Stimulated activated memory B cell treated with anti-CD40 and anti-IgM and Interleukin-4, amounts not matched to agents 10 μg/mL and 1 μg/mL and 100 μg/mL, for 72 hours (primary cell): Measurements from ENCODE around the gene CCDC12.

Experiments used
- ATAC-seq: fragments of 150-1000 bp; cut with Tn5 transposase; 2 replicates; pipeline ENCODE4 v1.10.0; 2021
- H3K27ac Mint-ChIP-seq: one replicate; pipeline ENCODE4 v1.8.0; 2022; ENCODE audit warnings: mild to moderate bottlenecking, mixed read lengths
- H3K27me3 Mint-ChIP-seq: one replicate; pipeline ENCODE4 v1.8.0; 2022; ENCODE audit warnings: mixed read lengths
- H3K36me3 Mint-ChIP-seq: one replicate; pipeline ENCODE4 v1.8.0; 2022; ENCODE audit warnings: mixed read lengths
- H3K4me1 Mint-ChIP-seq: one replicate; pipeline ENCODE4 v1.8.0; 2022; ENCODE audit warnings: mixed read lengths
- H3K4me3 Mint-ChIP-seq: one replicate; pipeline ENCODE4 v1.8.0; 2022; ENCODE audit warnings: mild to moderate bottlenecking, moderate library complexity, mixed read lengths
- H3K9me3 Mint-ChIP-seq: one replicate; pipeline ENCODE4 v1.8.0; 2022; ENCODE audit warnings: mixed read lengths

The CCDC12 gene

GRCh38 chr3:46993292-46993691 is 16.7 kb upstream of the CCDC12 start:
- H3K27ac Mint-ChIP-seq = peak overlapping the region; percentile 91
- H3K4me1 Mint-ChIP-seq = peaks cover 59% of the 10 kb centered on the region
- H3K9me3 Mint-ChIP-seq = no peaks in the 10 kb centered on the region
- ATAC-seq = no peak
- H3K36me3 Mint-ChIP-seq = peaks cover 31% of the 10 kb centered on the region
- no peak overlapping the region for H3K4me3 Mint-ChIP-seq
- no peaks in the 10 kb centered on the region for H3K27me3 Mint-ChIP-seq

- H3K9me3 Mint-ChIP-seq = no peaks in the 10 kb centered on the region
- ATAC-seq = no peak
- H3K4me1 Mint-ChIP-seq = peaks cover 60% of the 10 kb centered on the region
- peak overlapping the region; percentile 91 for H3K27ac Mint-ChIP-seq
- H3K27me3 Mint-ChIP-seq = no peaks in the 10 kb centered on the region
- H3K36me3 Mint-ChIP-seq = peaks cover 27% of the 10 kb centered on the region
- H3K4me3 Mint-ChIP-seq = no peak overlapping the region
Observed at GRCh38 chr3:46992231-46992630, 15.7 kb upstream of the CCDC12 start.

- peak overlapping the region; percentile 7 for H3K4me3 Mint-ChIP-seq
- no peak for ATAC-seq
- H3K4me1 Mint-ChIP-seq = peaks cover 60% of the 10 kb centered on the region
- H3K27me3 Mint-ChIP-seq = no peaks in the 10 kb centered on the region
- no peaks in the 10 kb centered on the region for H3K9me3 Mint-ChIP-seq
- H3K36me3 Mint-ChIP-seq = peaks cover 22% of the 10 kb centered on the region
- peak overlapping the region; percentile 91 for H3K27ac Mint-ChIP-seq
Observed at GRCh38 chr3:46991406-46992165, 15.0 kb upstream of the CCDC12 start.

GRCh38 chr3:46990573-46991374 is 14.2 kb upstream of the CCDC12 start:
- H3K9me3 Mint-ChIP-seq = no peaks in the 10 kb centered on the region
- H3K27ac Mint-ChIP-seq = peak overlapping the region; percentile 91
- H3K27me3 Mint-ChIP-seq = no peaks in the 10 kb centered on the region
- H3K4me1 Mint-ChIP-seq = peaks cover 66% of the 10 kb centered on the region
- peak overlapping the region; percentile 13 for H3K4me3 Mint-ChIP-seq
- H3K36me3 Mint-ChIP-seq = peaks cover 22% of the 10 kb centered on the region
- ATAC-seq = peak; percentile 78

GRCh38 chr3:46989146-46989810 is 12.7 kb upstream of the CCDC12 start:
- peaks cover 81% of the 10 kb centered on the region for H3K4me1 Mint-ChIP-seq
- H3K9me3 Mint-ChIP-seq = no peaks in the 10 kb centered on the region
- no peak overlapping the region for H3K4me3 Mint-ChIP-seq
- no peak for ATAC-seq
- H3K36me3 Mint-ChIP-seq = peaks cover 29% of the 10 kb centered on the region
- H3K27me3 Mint-ChIP-seq = no peaks in the 10 kb centered on the region
- peak overlapping the region; percentile 91 for H3K27ac Mint-ChIP-seq

- Mint-ChIP-seq H3K4me1 (peaks cover 84% of the 10 kb centered on the region), H3K27ac (peak overlapping the region; percentile 91), H3K36me3 (peaks cover 32% of the 10 kb centered on the region), H3K9me3 (no peaks in the 10 kb centered on the region), H3K4me3 (peak overlapping the region; percentile 66), H3K27me3 (no peaks in the 10 kb centered on the region)
- ATAC-seq = no peak
Observed at GRCh38 chr3:46988616-46989015, 12.1 kb upstream of the CCDC12 start.

GRCh38 chr3:46987743-46988401 is 11.3 kb upstream of the CCDC12 start:
- ATAC-seq = peak; percentile 90
- H3K9me3 Mint-ChIP-seq = no peaks in the 10 kb centered on the region

GRCh38 chr3:46987319-46987742 is 10.8 kb upstream of the CCDC12 start:
- no peaks in the 10 kb centered on the region for H3K27me3 Mint-ChIP-seq
- peaks cover 37% of the 10 kb centered on the region for H3K36me3 Mint-ChIP-seq
- peak; percentile 0 for ATAC-seq
- H3K27ac Mint-ChIP-seq = peak overlapping the region; percentile 91
- peaks cover 93% of the 10 kb centered on the region for H3K4me1 Mint-ChIP-seq
- no peaks in the 10 kb centered on the region for H3K9me3 Mint-ChIP-seq
- peak overlapping the region; percentile 68 for H3K4me3 Mint-ChIP-seq

More at GRCh38 chr3:46987743-46988401, 11.3 kb upstream of the CCDC12 start:
- Mint-ChIP-seq H3K36me3 (peaks cover 32% of the 10 kb centered on the region), H3K27me3 (no peaks in the 10 kb centered on the region), H3K27ac (peak overlapping the region; percentile 91), H3K4me1 (peaks cover 91% of the 10 kb centered on the region), H3K4me3 (peak overlapping the region; percentile 68)

GRCh38 chr3:46986782-46987310 is 10.3 kb upstream of the CCDC12 start:
- peak overlapping the region; percentile 68 for H3K4me3 Mint-ChIP-seq
- H3K36me3 Mint-ChIP-seq = peaks cover 37% of the 10 kb centered on the region
- ATAC-seq = no peak
- peaks cover 95% of the 10 kb centered on the region for H3K4me1 Mint-ChIP-seq
- H3K27ac Mint-ChIP-seq = peak overlapping the region; percentile 91
- no peaks in the 10 kb centered on the region for H3K27me3 Mint-ChIP-seq
- no peaks in the 10 kb centered on the region for H3K9me3 Mint-ChIP-seq

GRCh38 chr3:46986055-46986730 is 9.6 kb upstream of the CCDC12 start:
- peak overlapping the region; percentile 91 for H3K27ac Mint-ChIP-seq
- H3K9me3 Mint-ChIP-seq = no peaks in the 10 kb centered on the region
- H3K4me1 Mint-ChIP-seq = peaks cover 93% of the 10 kb centered on the region
- H3K4me3 Mint-ChIP-seq = peak overlapping the region; percentile 68
- peaks cover 37% of the 10 kb centered on the region for H3K36me3 Mint-ChIP-seq
- no peaks in the 10 kb centered on the region for H3K27me3 Mint-ChIP-seq
- no peak for ATAC-seq

- Mint-ChIP-seq H3K27ac (peak overlapping the region; percentile 91), H3K27me3 (no peaks in the 10 kb centered on the region), H3K36me3 (peaks cover 35% of the 10 kb centered on the region), H3K9me3 (no peaks in the 10 kb centered on the region), H3K4me3 (no peak overlapping the region), H3K4me1 (peaks cover 92% of the 10 kb centered on the region)
- ATAC-seq = no peak
Observed at GRCh38 chr3:46985588-46985987, 9.0 kb upstream of the CCDC12 start.

GRCh38 chr3:46984591-46985459 is 8.3 kb upstream of the CCDC12 start:
- no peaks in the 10 kb centered on the region for H3K9me3 Mint-ChIP-seq
- H3K36me3 Mint-ChIP-seq = peaks cover 27% of the 10 kb centered on the region
- H3K4me1 Mint-ChIP-seq = peaks cover 87% of the 10 kb centered on the region
- peak overlapping the region; percentile 46 for H3K27ac Mint-ChIP-seq
- H3K27me3 Mint-ChIP-seq = no peaks in the 10 kb centered on the region
- ATAC-seq = no peak
- no peak overlapping the region for H3K4me3 Mint-ChIP-seq

GRCh38 chr3:46982546-46982945 is 6.0 kb upstream of the CCDC12 start:
- Mint-ChIP-seq H3K4me1 (peaks cover 78% of the 10 kb centered on the region), H3K9me3 (no peaks in the 10 kb centered on the region), H3K36me3 (peaks cover 15% of the 10 kb centered on the region), H3K4me3 (no peak overlapping the region), H3K27me3 (no peaks in the 10 kb centered on the region), H3K27ac (peak overlapping the region; percentile 46)
- no peak for ATAC-seq
